ENCODE measurements around the gene ST3GAL2.
"Not testable (repeated sequence)": the region's sequence is repeated elsewhere in the genome, so short reads cannot be mapped to it uniquely, and the experiment has no call there.

The ST3GAL2 gene

GRCh38 chr16:70467113-70467512 lies 28.2 kb upstream of the ST3GAL2 start:
- DNase-seq: no peak

- no peak for DNase-seq
Measured at GRCh38 chr16:70466805-70467076, 27.8 kb upstream of the ST3GAL2 start.

- no peak for DNase-seq
Measured at GRCh38 chr16:70465999-70466804, 27.3 kb upstream of the ST3GAL2 start.

GRCh38 chr16:70463235-70463634 lies 24.3 kb upstream of the ST3GAL2 start:
- no peak for DNase-seq

- no peak for DNase-seq
Measured at GRCh38 chr16:70460737-70461261, 21.9 kb upstream of the ST3GAL2 start.

- no peak for DNase-seq
Measured at GRCh38 chr16:70457446-70458166, 18.7 kb upstream of the ST3GAL2 start.

- no peak for DNase-seq
Measured at GRCh38 chr16:70455910-70456309, 17.0 kb upstream of the ST3GAL2 start.

- DNase-seq: peak; percentile 67
Measured at GRCh38 chr16:70454222-70455034, 15.5 kb upstream of the ST3GAL2 start, which contains the start of gene FCSK. Gene FCSK (plus strand): TSS chr16:70454595. CDS start chr16:70463191, 8,596 bp downstream.

GRCh38 chr16:70453892-70454221 lies 15.0 kb upstream of the ST3GAL2 start:
- DNase-seq: no peak

- no peak for DNase-seq
Measured at GRCh38 chr16:70453117-70453891, 14.4 kb upstream of the ST3GAL2 start.

GRCh38 chr16:70451004-70451340 lies 12.1 kb upstream of the ST3GAL2 start:
- DNase-seq: not testable (repeated sequence)

- not testable (repeated sequence) for DNase-seq
Measured at GRCh38 chr16:70450142-70451003, 11.5 kb upstream of the ST3GAL2 start.

- DNase-seq: no peak
Measured at GRCh38 chr16:70448075-70448474, 9.2 kb upstream of the ST3GAL2 start.

GRCh38 chr16:70444249-70445063 lies 5.6 kb upstream of the ST3GAL2 start:
- DNase-seq: no peak

- DNase-seq: no peak
Measured at GRCh38 chr16:70442344-70442743, 3.4 kb upstream of the ST3GAL2 start.

GRCh38 chr16:70441406-70441990 lies 2.6 kb upstream of the ST3GAL2 start:
- DNase-seq: no peak

GRCh38 chr16:70440009-70440692 lies 1.3 kb upstream of the ST3GAL2 start:
- DNase-seq: no peak

- DNase-seq: no peak
Measured at GRCh38 chr16:70438585-70438968, 323 bp downstream of the ST3GAL2 start.
